HEK293 (cell line): ENCODE data around the gene CCDC102B.

ENCODE experiments used
- CTCF ChIA-PET: fragments of 350-600 bp; formaldehyde crosslinking; extraction: SDS; loops from one replicate; lab custom pipeline; 2021; ENCODE audit warnings: antibody characterized with exemption; lab: Yijun Ruan, JAX
- POLR2A ChIA-PET: fragments of 300-600 bp; formaldehyde crosslinking; extraction: SDS; loops from one replicate; lab custom pipeline; 2020; ENCODE audit warnings: antibody characterized with exemption, inconsistent platforms; lab: Yijun Ruan, JAX
- H3K27ac ChIP-seq: fragments of 200-500 bp; sonication (Bioruptor generic); 2 replicates; pipeline ENCODE4 v1.5.1; 2014; ENCODE audit warnings: low read depth, low read length, control low read depth, inconsistent platforms; ENCODE audit errors: extremely low read depth
- H3K36me3 ChIP-seq, 2 experiments: fragments of 200-500 bp in 1 of 2; sonication (Bioruptor generic) in 1 of 2; 1 replicate in 1 of 2; 2 replicates in 1 of 2; pipeline ENCODE4 v1.5.1; 2014 to 2017; ENCODE audit warnings: inconsistent platforms in 2 of 2, low read length in 2 of 2; ENCODE audit not compliant: control insufficient read depth in 2 of 2, insufficient read depth in 1 of 2
- H3K4me1 ChIP-seq: fragments of 200-500 bp; sonication (Bioruptor generic); 2 replicates; pipeline ENCODE4 v1.5.1; 2014; ENCODE audit warnings: mild to moderate bottlenecking, low read length, inconsistent platforms; ENCODE audit not compliant: control insufficient read depth, insufficient read depth
- H3K4me3 ChIP-seq: 2 replicates; pipeline ENCODE4 v1.5.1; 2011; ENCODE audit warnings: low read depth, mild to moderate bottlenecking, control low read depth, low read length, moderate library complexity
- H3K9me3 ChIP-seq: fragments of 200-500 bp; sonication (Bioruptor generic); 2 replicates; pipeline ENCODE4 v1.5.1; 2014; ENCODE audit warnings: low read depth, low read length, inconsistent platforms; ENCODE audit not compliant: control insufficient read depth, insufficient read depth
- ATF2 ChIP-seq: fragments of 450-650 bp; formaldehyde crosslinking; IDR thresholded peaks from 2 replicates; pipeline ENCODE4 v1.5.1; 2016; ENCODE audit warnings: missing biosample characterization, missing genetic modification characterization, low read depth
- KLF1 ChIP-seq: fragments of 450-650 bp; formaldehyde crosslinking; IDR thresholded peaks from 2 replicates; pipeline ENCODE4 v1.5.1; 2016; ENCODE audit warnings: missing biosample characterization, missing genetic modification characterization
- KLF8 ChIP-seq: fragments of 450-650 bp; formaldehyde crosslinking; IDR thresholded peaks from 2 replicates; pipeline ENCODE4 v1.5.1; 2016; ENCODE audit warnings: missing biosample characterization, missing genetic modification characterization
- OSR2 ChIP-seq: fragments of 450-650 bp; formaldehyde crosslinking; IDR thresholded peaks from 2 replicates; pipeline ENCODE4 v1.5.1; 2016; ENCODE audit warnings: missing biosample characterization, missing genetic modification characterization
- PRDM4 ChIP-seq: fragments of 450-650 bp; formaldehyde crosslinking; IDR thresholded peaks from 2 replicates; pipeline ENCODE4 v1.5.1; 2017; ENCODE audit warnings: missing biosample characterization, missing genetic modification characterization
- TSHZ1 ChIP-seq: fragments of 450-650 bp; formaldehyde crosslinking; IDR thresholded peaks from 2 replicates; pipeline ENCODE4 v1.5.1; 2016; ENCODE audit warnings: missing biosample characterization, missing genetic modification characterization, borderline replicate concordance
- ZBTB8A ChIP-seq: fragments of 450-650 bp; formaldehyde crosslinking; IDR thresholded peaks from 2 replicates; pipeline ENCODE4 v1.5.1; 2016; ENCODE audit warnings: missing biosample characterization, missing genetic modification characterization
- ZNF121 ChIP-seq: fragments of 450-650 bp; formaldehyde crosslinking; IDR thresholded peaks from 2 replicates; pipeline ENCODE4 v1.5.1; 2016; ENCODE audit warnings: missing biosample characterization, missing genetic modification characterization
- ZNF169 ChIP-seq: fragments of 450-650 bp; formaldehyde crosslinking; IDR thresholded peaks from 2 replicates; pipeline ENCODE4 v1.5.1; 2016; ENCODE audit warnings: missing biosample characterization, missing genetic modification characterization
- ZNF324 ChIP-seq: fragments of 450-650 bp; formaldehyde crosslinking; IDR thresholded peaks from 2 replicates; pipeline ENCODE4 v1.5.1; 2016; ENCODE audit warnings: missing biosample characterization, missing genetic modification characterization
- ZNF366 ChIP-seq: fragments of 450-650 bp; formaldehyde crosslinking; conservative IDR thresholded peaks from 2 replicates; pipeline ENCODE4 v1.5.1; 2016; ENCODE audit warnings: missing biosample characterization, missing genetic modification characterization
- ZNF394 ChIP-seq: fragments of 450-650 bp; formaldehyde crosslinking; IDR thresholded peaks from 2 replicates; pipeline ENCODE4 v1.5.1; 2016; ENCODE audit warnings: missing biosample characterization, missing genetic modification characterization, mild to moderate bottlenecking, moderate library complexity, borderline replicate concordance
- ZNF521 ChIP-seq: fragments of 450-650 bp; formaldehyde crosslinking; IDR thresholded peaks from 2 replicates; pipeline ENCODE4 v1.5.1; 2017; ENCODE audit warnings: missing biosample characterization, mild to moderate bottlenecking, missing genetic modification characterization
- ZNF626 ChIP-seq: fragments of 450-650 bp; sonication (Bioruptor Pico); formaldehyde crosslinking; IDR thresholded peaks from 2 replicates; pipeline ENCODE4 v1.5.1; 2018; ENCODE audit warnings: missing biosample characterization, missing genetic modification characterization, inconsistent platforms
- ZNF704 ChIP-seq: fragments of 450-650 bp; formaldehyde crosslinking; IDR thresholded peaks from 2 replicates; pipeline ENCODE4 v1.5.1; 2016; ENCODE audit warnings: missing biosample characterization, missing genetic modification characterization
- ZNF837 ChIP-seq: fragments of 450-650 bp; formaldehyde crosslinking; IDR thresholded peaks from 2 replicates; pipeline ENCODE4 v1.5.1; 2016; ENCODE audit warnings: missing biosample characterization, missing genetic modification characterization
- ZNF843 ChIP-seq: fragments of 450-650 bp; formaldehyde crosslinking; IDR thresholded peaks from 2 replicates; pipeline ENCODE4 v1.5.1; 2016; ENCODE audit warnings: missing biosample characterization, missing genetic modification characterization

The CCDC102B gene

GRCh38 chr18:68855491-68855890 lies 57.6 kb downstream of the CCDC102B start:
- ChIA-PET POLR2A (no interaction called here), CTCF (interaction anchor here (0.6 to 1.0 kb wide), 2 partner anchors 14 to 1033 kb away, joined by 3 read pairs; no protein-coding TSS in a partner anchor)
- no peak overlapping the region for H3K4me3 ChIP-seq
- no peaks in the 10 kb centered on the region for H3K36me3 ChIP-seq
- no peaks in the 10 kb centered on the region for H3K9me3 ChIP-seq
- TF ChIP-seq ZNF169 (tag by site-specific recombination) (no peak), ZNF837 (no peak)
- no peak overlapping the region for H3K27ac ChIP-seq
- H3K4me1 ChIP-seq, result no peaks in the 10 kb centered on the region

GRCh38 chr18:68861365-68861764 lies 63.5 kb downstream of the CCDC102B start:
- H3K4me1 ChIP-seq, result no peaks in the 10 kb centered on the region
- H3K36me3 ChIP-seq, result no peaks in the 10 kb centered on the region
- POLR2A ChIA-PET, result no interaction called here
- H3K9me3 ChIP-seq, result no peaks in the 10 kb centered on the region
- no peak overlapping the region for H3K27ac ChIP-seq
- no peak overlapping the region for H3K4me3 ChIP-seq
- TF ChIP-seq ATF2 (tag by site-specific recombination), result no peak
- no peak for TF ChIP-seq KLF1 (tag by site-specific recombination)
- no peak for TF ChIP-seq ZNF521 (tag by site-specific recombination)
- no peak for TF ChIP-seq OSR2
- TF ChIP-seq TSHZ1 (tag by site-specific recombination), result no peak
- TF ChIP-seq ZNF704 (tag by site-specific recombination), result no peak
- TF ChIP-seq KLF8 (tag by site-specific recombination), result no peak
- no peak for TF ChIP-seq PRDM4 (tag by site-specific recombination)
- no peak for TF ChIP-seq ZNF366 (tag by site-specific recombination)
- no peak for TF ChIP-seq ZNF843 (tag by site-specific recombination)
- no peak for TF ChIP-seq ZNF324 (tag by site-specific recombination)
- TF ChIP-seq ZNF626 (tag by site-specific recombination), result no peak
- no peak for TF ChIP-seq ZNF121 (tag by site-specific recombination)
- TF ChIP-seq ZBTB8A (tag by site-specific recombination), result no peak
- TF ChIP-seq ZNF394, result no peak
- TF ChIP-seq, all 188 proteins: peak for 0
- CTCF ChIA-PET, result no interaction called here
